Mammary epithelial cell (primary cell): ENCODE results near the gene RWDD3.

Source experiments
- CTCF ChIP-seq, 2 donors: IDR thresholded peaks in 1 of 2; conservative IDR thresholded peaks in 1 of 2; 2 replicates each; pipeline ENCODE4 v1.5.1; 2011 to 2012; ENCODE audit warnings: inconsistent platforms in 2 of 2, low read length in 2 of 2, mild to moderate bottlenecking in 2 of 2, control low read depth in 1 of 2, low read depth in 1 of 2; ENCODE audit not compliant: insufficient read depth in 1 of 2; ENCODE audit errors: extremely low read depth in 1 of 2
- EZH2 ChIP-seq: IDR thresholded peaks from 2 replicates; pipeline ENCODE4 v1.6.1; 2012; ENCODE audit warnings: low read length, inconsistent platforms, borderline replicate concordance

GRCh38 chr1:95186149-95186548 lies 47.9 kb upstream of the RWDD3 start:
- TF ChIP-seq CTCF (conservative IDR thresholded peaks at IDR 0.05 in 1 of 2, IDR thresholded peaks at IDR 0.05 in 1 of 2; ENCODE audit: extremely low read depth in 1 of 2, insufficient read depth in 1 of 2, low read depth in 1 of 2, low read length in 2 of 2) (no peak), EZH2 (no peak)
